ENCODE data around the gene RPP25L.
"Not testable (repeated sequence)": the region's sequence is repeated elsewhere in the genome, so short reads cannot be mapped to it uniquely, and the experiment has no call there.

The RPP25L gene, protein sequence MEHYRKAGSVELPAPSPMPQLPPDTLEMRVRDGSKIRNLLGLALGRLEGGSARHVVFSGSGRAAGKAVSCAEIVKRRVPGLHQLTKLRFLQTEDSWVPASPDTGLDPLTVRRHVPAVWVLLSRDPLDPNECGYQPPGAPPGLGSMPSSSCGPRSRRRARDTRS

DNA sequence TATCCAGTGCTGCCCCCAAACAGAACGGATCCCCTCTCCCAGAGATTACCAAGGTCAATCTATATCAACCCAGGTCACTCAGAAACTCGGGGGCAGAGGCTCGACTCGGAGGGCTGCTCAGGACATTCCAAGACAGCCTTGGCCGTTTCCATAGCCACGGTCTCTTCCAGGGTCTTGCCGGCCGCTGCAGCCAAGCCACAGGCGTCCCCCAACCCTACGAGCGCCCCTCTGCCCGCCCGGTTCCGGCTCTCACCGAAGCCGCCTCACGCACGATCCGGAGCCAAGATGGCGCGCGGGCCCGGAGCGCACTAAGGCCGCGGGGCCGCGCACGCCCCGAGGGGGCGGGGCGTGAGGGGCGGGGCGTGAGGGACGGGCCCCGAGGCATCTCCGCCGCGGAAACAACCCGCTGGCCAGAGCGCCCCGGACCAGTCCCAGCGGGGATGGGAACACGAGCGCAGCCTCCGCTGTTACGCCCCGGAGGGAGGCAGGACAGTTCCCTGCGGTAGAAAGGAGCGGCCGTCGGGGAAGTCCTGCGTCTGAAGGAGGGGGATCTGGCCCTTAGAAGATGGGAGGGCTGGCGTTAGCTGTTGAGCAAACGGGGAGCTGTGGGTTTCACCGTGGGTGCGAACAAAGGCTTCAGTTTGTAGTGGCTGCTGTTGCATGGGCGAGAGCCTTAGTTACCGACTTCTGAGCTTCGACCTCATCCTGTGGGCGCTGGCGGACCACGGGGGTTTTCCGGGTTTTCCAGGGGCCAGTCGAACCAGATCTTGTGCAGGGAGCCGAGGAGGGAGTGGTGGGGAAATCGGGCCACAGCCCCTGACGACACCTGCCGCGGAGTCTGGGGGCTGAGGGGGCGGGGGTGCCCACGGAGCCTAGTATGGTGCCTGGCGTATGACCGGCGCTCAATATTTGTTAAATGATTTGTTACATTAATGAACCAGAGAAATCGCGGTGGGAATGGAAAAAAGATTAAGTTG lies at the start of gene RPP25L:
RPP25L (minus strand) TSS at position 287 of the 977 bp plus-strand sequence. CDS start 801 bp downstream, outside the sequence.
- DNase-seq, result peak; percentile 91

DNA sequence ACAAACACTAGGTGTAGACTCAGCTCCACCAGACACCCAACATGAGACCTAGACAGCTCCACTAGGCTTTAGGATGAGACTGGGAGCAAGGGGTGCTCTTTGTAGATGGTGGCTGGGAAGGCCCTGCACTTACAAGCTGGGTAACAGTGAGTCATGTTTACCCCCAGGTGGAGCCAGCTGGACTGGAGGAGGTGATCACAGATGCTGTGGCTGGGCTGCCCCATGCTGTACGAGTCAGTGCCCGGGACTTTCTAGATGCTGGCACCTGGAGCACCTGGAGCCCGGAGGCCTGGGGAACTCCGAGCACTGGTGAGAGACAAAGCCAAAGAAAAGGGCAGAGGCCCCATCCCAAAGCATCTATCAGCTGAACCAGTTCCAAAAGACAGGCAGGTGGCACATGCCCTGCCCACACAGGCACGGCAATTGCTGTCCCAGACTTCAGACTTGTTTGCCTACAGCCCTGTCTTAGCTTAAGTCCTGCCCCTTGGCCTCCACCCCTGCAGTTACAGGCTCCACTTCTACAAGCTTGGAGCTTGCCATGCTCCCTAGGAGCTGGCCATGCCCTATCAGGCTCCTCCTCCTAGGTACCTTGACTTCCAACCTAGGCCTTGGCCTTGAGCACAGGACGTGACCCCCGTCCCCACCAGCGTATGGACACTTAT lies 47.8 kb upstream of the RPP25L start:
- DNase-seq, result peak; percentile 92

DNA sequence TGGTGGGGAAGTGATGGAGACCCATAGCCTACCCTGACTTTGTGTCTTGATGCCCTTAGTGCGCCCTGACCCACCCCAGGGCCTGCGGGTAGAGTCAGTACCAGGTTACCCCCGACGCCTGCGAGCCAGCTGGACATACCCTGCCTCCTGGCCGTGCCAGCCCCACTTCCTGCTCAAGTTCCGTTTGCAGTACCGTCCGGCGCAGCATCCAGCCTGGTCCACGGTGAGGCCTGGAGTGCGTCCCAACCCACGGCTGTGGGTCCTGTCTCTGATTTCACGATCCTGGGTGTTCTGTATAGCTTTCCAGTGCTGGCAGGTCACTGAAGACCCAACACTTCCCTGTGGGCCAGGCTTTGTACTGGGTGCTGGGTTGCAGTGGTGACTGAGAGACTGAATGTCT lies 46.6 kb upstream of the RPP25L start:
- no peak for DNase-seq

DNA sequence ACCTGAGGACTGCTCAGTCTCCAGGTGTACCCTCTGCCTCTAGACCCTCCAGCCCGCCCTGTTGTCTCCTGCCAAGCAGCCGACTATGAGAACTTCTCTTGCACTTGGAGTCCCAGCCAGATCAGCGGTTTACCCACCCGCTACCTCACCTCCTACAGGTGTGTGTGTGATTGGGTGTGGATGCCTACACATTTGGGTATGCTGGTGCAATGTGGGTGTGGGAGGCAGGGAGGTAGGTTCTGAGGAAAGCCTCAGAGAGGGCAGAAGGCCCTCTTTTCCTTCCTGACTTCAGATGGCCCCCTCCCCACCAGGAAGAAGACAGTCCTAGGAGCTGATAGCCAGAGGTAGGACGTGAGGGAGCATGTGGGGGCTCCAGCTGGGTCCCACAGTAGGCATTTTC lies 45.1 kb upstream of the RPP25L start:
- DNase-seq, result no peak

DNA sequence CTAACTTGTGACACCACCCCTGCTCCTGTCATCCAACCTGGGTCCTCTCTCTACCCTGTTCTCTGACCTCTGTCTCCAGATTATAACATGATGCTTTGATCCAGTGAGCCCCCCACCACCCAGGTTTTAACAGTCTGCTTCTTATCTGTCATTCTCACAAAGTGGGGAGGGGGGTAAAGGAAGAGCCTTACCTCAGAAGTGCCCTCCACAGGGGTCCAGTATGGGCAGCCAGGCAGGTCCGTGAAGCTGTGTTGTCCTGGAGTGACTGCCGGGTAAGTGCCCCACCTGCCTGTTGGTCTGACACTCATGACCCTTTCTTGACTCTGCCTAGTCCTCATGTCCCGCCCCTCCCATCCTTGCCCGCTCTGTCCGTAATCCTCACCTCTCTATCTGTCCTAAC lies 43.5 kb upstream of the RPP25L start:
- DNase-seq, result no peak

DNA sequence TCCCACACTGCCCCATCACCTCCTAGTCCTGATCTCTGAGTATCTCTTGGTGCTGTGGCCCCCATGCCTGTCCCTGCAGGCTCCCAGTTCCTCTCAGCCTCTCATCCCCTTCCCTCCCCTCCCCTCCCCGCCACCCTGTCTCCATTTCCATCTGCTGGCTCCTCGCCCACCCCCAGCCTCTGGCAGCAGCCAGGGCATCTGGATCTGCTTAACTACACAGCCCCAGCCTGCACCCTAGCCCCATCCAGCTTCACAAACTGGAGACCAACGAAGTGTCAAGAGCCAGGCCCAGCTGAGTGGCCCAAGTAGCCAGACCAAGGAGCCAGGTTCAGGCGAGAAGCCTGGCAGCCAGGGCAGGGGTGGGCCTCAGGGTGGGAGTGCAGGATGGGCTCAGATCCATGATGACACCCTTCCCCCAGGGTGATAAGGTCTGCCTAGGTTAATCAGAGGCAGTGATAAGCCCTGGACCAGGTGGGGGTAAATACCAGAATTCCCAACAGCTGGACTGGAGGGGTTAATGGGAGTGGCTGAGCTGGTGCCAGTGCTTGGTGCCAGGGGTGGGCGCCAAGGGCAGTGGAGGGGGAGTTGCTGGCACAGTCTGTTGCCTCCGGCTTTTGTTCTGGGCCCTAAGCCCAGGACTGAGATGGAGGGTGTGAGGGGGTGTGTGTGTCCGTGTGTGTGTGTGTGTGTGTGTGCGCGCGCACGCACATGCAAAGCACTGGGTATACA lies 42.6 kb upstream of the RPP25L start:
- no peak for DNase-seq

DNA sequence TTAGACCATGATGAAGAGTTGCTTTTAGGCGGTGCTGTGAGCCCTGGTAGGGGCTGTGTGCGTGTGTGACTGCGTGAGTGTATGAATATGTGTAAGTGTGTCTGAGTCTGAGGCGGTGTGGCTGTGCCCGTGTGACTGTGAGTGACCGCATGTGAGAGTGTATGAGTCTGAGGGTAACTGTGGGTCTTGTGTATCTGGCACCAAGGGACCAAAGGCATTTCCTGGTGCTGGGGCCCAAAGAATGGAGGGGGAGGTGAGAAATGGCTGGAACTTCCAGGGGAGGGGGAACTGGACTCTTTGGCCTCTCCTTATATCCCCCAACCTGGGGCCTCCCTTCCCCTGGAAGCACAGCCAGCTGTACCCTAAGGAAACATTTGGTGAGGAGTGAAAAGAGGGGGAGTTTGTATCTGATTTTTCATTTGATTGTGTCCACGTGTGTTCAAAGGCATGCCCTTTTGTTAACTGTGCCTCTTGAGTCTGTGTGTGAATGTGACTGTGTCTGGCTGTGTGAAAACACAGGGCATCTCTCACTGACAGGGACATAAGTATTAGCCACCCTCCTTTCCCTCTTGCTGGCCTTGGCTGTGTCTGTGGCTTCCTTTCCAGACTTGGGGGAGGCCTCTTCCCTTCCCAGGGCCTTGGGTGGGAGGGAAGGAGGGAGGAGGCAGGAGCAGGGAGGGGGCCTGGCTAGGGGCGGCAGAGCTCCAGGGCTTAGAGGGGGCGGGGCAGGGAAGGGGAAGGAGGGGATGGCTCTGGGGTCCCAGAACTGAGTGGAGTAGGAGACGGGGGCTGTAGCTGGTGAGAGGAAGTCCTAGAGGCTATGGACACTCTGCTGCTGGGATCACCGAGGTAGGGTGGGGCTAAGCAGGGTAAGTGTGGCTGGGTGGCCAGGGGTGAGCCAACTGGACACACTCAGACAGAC lies 41.5 kb upstream of the RPP25L start:
- no peak for DNase-seq

DNA sequence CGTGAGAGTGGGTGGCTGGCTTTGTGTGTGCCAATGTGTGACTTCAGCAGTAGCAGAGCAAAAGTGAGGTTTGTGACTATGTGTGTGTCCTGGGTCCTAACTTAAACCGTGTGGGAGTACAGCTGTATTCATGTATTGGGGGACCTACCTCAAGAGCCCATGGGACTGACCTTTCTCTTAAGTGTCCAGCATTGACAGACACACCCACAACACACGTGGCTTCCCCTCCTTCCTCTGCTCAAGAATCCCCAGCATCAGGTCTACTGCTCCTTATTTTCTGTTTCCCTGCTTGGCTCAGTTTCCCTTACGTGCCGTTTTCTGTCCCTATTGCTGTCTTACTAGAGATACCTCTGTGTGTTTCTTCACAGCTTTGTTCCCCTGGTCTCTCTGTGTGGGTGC lies 40.7 kb upstream of the RPP25L start:
- no peak for DNase-seq

DNA sequence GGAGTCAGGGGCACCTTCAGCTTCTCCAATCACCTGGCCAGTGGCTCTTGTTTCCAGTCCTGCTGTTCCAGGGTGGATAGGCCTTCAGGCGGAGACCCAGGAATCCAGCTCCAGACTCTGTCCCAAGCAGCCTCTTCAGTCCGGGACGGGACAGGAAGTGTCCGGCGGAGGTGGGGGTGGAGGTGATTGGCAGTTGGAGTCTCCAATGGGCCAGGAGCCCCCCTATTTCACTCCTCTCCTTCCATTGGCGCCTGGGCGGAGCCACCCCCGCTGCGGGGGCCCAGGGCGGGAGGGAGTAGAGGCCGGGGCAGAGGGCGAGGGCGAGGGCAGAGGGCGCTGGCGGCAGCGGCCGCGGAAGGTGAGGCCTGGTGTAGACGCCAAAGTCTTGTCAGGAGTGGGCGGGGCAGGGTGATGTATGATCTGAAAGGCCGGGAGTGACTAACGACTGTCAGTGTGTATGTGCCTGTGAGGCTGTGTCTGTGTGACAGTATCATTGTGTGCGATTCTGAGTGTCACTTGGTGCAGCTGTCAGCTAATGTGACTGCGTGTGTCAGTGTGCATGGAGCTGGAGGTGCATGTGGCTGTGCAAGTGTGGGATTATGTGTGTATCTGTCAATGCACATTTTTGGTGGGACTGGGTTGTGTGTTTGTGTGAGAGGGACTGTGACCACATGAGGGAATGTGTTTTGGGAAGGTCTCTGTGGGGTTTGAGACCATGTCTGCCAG lies 40.1 kb upstream of the RPP25L start, which contains the start of gene IL11RA:
IL11RA (plus strand) TSS at position 310 of the 726 bp plus-strand sequence. CDS start 3,033 bp downstream, outside the sequence.
- DNase-seq, result peak; percentile 88

DNA sequence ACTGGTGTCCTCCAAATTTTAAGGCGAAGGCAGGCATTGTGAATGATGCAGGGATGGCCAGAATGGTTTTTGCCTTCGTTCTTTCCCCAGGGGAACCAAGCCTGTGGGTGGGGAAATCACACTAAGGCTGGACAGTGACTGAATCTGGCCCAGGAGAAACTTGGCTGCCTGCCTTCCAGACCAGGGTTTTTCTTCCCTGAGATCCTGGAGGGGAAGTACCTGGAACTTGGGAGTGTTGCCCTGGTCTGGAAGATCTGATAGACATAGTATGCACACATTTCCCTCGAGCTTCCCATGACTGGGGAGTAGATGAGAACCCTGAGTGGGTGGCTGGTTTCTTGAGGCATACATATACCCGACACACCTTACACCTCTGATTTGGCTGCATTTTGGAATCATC lies 39.4 kb upstream of the RPP25L start:
- no peak for DNase-seq

DNA sequence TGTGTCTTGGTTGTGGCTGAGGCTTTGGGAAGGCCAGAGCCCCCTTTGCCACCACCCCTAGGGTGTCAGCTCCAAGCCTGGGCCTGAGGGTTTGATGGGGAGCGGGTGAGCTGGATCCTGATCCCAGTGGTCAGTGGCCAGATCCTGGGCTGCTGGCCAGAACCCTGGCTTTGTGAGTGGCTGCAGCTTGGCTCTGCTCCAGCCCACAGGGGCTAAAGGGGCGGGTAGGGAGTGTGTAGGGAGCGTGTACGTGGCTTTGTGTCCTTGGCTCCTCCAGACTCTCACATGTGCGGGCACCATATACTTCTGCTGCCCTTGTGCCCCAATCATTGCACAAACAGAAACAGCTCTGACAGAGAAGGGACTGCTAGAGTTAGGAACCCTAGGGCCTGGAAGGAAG lies 38.9 kb upstream of the RPP25L start:
- DNase-seq, result no peak

DNA sequence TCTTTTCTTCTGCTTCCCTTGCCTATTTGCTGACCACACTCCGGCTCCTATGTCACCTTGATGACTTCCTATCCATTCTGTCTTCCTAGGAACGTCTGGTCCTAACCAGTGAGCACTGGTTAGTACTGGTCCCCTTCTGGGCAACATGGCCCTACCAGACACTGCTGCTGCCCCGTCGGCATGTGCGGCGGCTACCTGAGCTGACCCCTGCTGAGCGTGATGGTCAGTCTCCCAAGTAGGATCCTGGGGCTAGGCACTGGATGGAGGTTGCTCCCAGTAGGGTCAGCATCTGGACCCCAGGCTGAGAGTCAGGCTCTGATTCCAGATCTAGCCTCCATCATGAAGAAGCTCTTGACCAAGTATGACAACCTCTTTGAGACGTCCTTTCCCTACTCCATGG lies 36.8 kb upstream of the RPP25L start:
- no peak for DNase-seq

DNA sequence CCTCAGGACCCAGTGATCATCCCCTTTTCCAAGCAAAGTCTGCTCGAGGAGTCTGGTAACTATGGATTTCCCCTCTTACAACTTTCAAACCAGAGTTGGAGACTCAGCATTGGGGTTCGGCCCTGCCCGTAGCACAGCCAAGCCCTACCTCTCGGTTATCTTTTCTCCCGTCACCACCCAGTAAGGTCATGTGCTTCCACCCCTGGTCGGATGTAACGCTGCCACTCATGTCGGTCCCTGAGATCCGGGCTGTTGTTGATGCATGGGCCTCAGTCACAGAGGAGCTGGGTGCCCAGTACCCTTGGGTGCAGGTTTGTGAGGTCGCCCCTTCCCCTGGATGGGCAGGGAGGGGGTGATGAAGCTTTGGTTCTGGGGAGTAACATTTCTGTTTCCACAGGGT lies 35.8 kb upstream of the RPP25L start:
- no peak for DNase-seq

DNA sequence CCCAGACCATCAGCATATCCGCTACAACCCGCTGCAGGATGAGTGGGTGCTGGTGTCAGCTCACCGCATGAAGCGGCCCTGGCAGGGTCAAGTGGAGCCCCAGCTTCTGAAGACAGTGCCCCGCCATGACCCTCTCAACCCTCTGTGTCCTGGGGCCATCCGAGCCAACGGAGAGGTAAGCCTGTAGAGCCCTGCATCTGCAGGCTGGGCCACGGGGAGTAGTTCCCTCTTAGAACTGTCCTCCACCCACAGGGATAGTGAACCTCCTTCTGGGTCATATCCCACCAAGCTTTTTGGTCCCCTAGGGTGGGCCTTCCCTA lies 35.1 kb upstream of the RPP25L start:
- DNase-seq, result no peak

DNA sequence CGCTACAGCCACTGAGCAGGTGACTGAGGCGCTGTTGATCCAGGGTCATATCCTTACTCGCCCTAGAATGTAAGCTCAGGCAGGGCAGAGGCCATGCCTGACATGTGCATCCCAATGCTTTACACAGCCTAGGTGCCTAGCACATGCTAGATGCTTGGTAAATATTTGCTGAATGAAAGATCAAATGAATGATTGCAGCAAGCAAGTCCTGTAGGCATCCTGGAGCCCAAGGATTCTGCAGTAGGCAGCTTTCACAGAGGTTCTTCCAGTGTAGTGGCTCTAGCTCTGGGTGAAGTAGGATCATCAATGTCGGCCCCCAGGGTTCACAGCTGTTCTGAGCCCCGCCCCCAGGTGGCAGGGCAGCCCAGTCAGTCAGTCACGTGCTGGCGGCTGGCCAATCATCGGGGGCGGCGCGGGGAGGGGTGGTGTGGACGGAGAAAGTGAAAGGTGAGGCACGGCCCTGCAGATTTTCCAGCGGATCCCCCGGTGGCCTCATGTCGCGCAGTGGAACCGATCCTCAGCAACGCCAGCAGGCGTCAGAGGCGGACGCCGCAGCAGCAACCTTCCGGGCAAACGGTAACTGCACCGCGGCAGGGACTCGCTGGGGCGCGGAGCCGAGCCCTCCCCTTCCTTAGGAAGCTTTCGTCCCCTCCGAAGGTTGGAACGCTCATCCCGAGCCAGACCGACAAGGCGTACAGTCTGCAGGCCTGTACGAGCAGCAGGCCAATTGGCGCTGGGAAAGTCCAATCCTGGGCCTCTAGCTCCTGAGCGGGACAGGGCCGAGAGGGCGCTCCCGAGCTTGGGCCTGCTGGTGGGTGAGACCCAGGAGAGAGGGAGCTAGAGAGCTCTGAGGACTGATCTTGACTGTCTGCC lies 34.5 kb upstream of the RPP25L start, which contains the start of gene GALT:
GALT (plus strand) TSS at position 465 of the 873 bp plus-strand sequence; CDS start at position 495, 30 bp downstream.
- peak; percentile 93 for DNase-seq

DNA sequence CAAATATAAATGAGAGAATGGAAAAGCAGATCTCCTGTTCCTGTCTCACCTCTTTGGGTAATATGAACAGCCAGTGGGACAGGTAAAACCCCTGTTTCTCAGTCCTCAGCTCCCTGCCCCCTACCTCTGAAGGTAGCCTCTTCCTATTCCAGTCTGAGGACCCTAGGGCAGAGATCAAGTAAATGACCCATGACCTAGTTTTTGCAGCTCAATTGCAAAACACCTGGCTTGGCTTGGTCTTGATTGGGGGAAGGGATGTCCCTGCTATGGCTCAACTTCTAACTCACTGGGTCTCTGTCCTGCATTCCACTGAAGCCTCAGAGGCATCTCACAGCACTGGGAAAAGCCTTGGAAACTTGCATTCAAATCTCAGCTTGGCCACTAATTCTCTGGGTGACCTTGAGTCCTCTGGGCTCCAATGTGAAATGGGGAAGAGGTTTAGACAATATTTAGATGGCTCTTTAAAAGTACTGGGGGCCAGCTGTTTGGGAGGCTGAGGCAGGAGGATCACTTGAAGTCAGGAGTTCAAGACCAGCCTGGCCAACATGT lies 32.9 kb upstream of the RPP25L start:
- no peak for DNase-seq

DNA sequence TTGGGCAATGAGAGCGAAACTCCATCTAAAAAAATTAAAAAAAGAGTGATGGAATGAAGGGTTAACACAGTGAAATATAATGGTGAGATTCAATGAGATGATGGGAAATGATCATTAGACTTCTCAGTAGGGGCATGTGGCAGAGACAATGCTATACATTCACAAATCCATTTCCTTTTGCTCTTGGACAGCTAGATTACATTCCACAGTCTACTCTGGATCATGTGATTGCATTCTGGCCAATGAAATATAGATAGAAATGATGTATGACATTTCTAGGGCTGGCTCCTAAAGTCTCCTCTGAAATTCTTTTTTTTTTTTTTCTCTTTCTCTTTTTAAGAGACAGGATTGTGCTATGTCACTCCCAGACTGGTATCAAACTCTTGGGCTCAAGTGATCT lies 30.8 kb upstream of the RPP25L start:
- DNase-seq, result no peak

DNA sequence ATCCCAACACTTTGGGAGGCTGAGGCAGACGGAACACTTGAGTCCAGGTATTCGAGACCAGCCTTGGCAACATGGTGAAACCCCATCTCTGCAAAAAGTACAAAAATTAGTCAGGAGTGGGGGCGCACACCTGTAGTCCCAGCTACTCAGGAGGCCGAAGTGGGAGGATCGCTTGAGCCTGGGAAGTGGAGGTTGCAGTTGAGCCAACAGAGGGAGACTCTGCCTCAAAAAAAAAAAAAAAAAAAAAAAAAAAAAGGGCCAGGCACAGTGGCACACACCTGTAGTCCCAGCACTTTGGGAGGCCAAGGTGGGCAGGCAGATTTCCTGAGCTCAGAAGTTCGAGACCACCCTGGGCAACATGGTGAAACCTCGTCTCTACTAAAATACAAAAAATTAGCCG lies 27.4 kb upstream of the RPP25L start:
- not testable (repeated sequence) for DNase-seq

DNA sequence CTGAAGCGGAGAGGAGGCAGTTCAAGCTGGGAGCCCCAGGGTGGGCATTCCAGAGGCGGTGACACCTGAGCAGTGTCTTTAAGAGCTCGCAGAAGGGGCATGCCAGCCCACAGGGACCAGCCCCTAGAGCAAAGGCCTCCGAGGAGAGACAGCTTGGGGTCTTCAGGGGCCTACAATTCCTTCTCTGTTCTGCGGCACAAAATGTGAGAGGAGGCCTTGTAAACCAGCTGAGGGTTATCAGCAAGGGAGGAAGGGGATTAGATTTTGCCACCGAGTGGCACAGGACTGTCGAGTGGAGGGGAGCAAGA lies 26.2 kb upstream of the RPP25L start:
- no peak for DNase-seq
